K562 (cell line): ENCODE data around the gene SH2B2. TPM values are rescaled to one million over a fixed set of nuclear protein-coding genes. Genes with fewer than 3 reads are reported as not detected.
A peak's percentile ranks its signal among the peaks of the same experiment; 100 is the strongest.

Experiments
- ATAC-seq: fragments of 200-7000 bp; cut with Tn5 transposase; 3 replicates; pipeline ENCODE4 v1.9.1; 2020; ENCODE audit warnings: moderate library complexity
- BruUV-seq: library from RNA; stranded (reverse); fragments of 400-500 nt; replicated peaks from 2 replicates; lab custom pipeline; 2021; lab: Mats Ljungman, UMichigan
- CTCF ChIA-PET: fragments of 300-600 bp; formaldehyde crosslinking; extraction: SDS; loops from one replicate; lab custom pipeline; 2021; ENCODE audit warnings: low intra/inter-chr PET ratio; lab: Yijun Ruan, JAX
- POLR2A ChIA-PET: fragments of 300-600, 350-650 bp; sonication (Branson Sonifier 250); formaldehyde crosslinking; extraction: SDS; loops from one replicate; lab custom pipeline; 2021; ENCODE audit warnings: antibody characterized with exemption, inconsistent platforms; lab: Yijun Ruan, JAX
- DNase-seq, 4 experiments: peaks; one replicate each; pipeline versions ENCODE4 v3.0.0 to v3.0.0-alpha.2; 2011 to 2018; ENCODE audit warnings: low spot score in 3 of 4, mixed read lengths in 3 of 4; ENCODE audit errors: extremely low read depth in 1 of 4
- FAIRE-seq: peaks from 2 replicates; lab custom pipeline; 2011; peaks lifted over from hg19 to GRCh38; lab: Jason Lieb, UNC
- H2AFZ ChIP-seq: 2 replicates; pipeline ENCODE4 v1.6.0; 2011; ENCODE audit warnings: low read depth, low read length, control low read depth, inconsistent platforms
- H3K27ac ChIP-seq: fragments of 200-600 bp; 3 replicates; pipeline ENCODE4 v1.8.0; 2011; ENCODE audit warnings: low read depth, mild to moderate bottlenecking, control low read depth, inconsistent platforms, low read length, moderate library complexity, mixed read lengths; ENCODE audit errors: extremely low read depth
- H3K27me3 ChIP-seq, 2 experiments: fragments of 300-600 bp in 1 of 2; 2 replicates in 1 of 2; 3 replicates in 1 of 2; pipeline versions ENCODE4 v1.6.0 to v1.8.0; 2011; ENCODE audit warnings: inconsistent platforms in 2 of 2, low read length in 2 of 2, mild to moderate bottlenecking in 1 of 2, mixed read lengths in 1 of 2, moderate library complexity in 1 of 2; ENCODE audit not compliant: control insufficient read depth in 2 of 2, insufficient read depth in 2 of 2
- H3K36me3 ChIP-seq: fragments of 300-600 bp; 3 replicates; pipeline ENCODE4 v1.8.0; 2011; ENCODE audit warnings: mild to moderate bottlenecking, low read length, inconsistent platforms; ENCODE audit not compliant: control insufficient read depth, insufficient read depth
- H3K4me1 ChIP-seq, 2 experiments: fragments of 200-600 bp in 1 of 2; replicated peaks in 1 of 2; 2 replicates in 1 of 2; 3 replicates in 1 of 2; pipeline versions ENCODE4 v1.5.1 to v1.8.0; 2011; ENCODE audit warnings: inconsistent platforms in 2 of 2, low read length in 2 of 2, mild to moderate bottlenecking in 1 of 2, mixed read lengths in 1 of 2, moderate library complexity in 1 of 2; ENCODE audit not compliant: control insufficient read depth in 2 of 2, insufficient read depth in 2 of 2
- H3K4me2 ChIP-seq: 2 replicates; pipeline ENCODE4 v1.6.1; 2011; ENCODE audit warnings: low read length, control low read depth, inconsistent platforms, mixed read lengths; ENCODE audit not compliant: insufficient read depth
- H3K4me3 ChIP-seq: fragments of 200-600 bp; sonication (generic), shearing (Covaris generic); 2 replicates; pipeline ENCODE4 v1.5.1; 2016; ENCODE audit warnings: control low read depth, inconsistent platforms
- H3K79me2 ChIP-seq: fragments of 200-600 bp; 3 replicates; pipeline ENCODE4 v1.8.0; 2011; ENCODE audit warnings: low read length, inconsistent platforms; ENCODE audit not compliant: control insufficient read depth, insufficient read depth
- H3K9ac ChIP-seq, 2 experiments: 2 replicates each; pipeline versions ENCODE4 v1.6.0 to v1.6.1; 2011; ENCODE audit warnings: low read depth in 2 of 2, low read length in 2 of 2, control low read depth in 1 of 2, inconsistent platforms in 1 of 2, mild to moderate bottlenecking in 1 of 2, mixed read lengths in 1 of 2; ENCODE audit not compliant: insufficient read depth in 1 of 2
- H3K9me1 ChIP-seq: one replicate; pipeline ENCODE4 v1.6.0; 2011; ENCODE audit warnings: inconsistent platforms, mild to moderate bottlenecking, low read length, moderate library complexity; ENCODE audit not compliant: control insufficient read depth, insufficient read depth
- H3K9me3 ChIP-seq: replicated peaks from 2 replicates; pipeline ENCODE4 v1.5.1; 2011; ENCODE audit warnings: low read depth, low read length, inconsistent platforms; ENCODE audit not compliant: control insufficient read depth, insufficient read depth
- H4K20me1 ChIP-seq: replicated peaks from 2 replicates; pipeline ENCODE4 v1.6.1; 2011; ENCODE audit warnings: low read length, inconsistent platforms, mixed read lengths; ENCODE audit not compliant: control insufficient read depth, insufficient read depth
- ARID1B ChIP-seq: fragments of 450-650 bp; IDR thresholded peaks from 2 replicates; pipeline ENCODE4 v1.6.1; 2016; ENCODE audit warnings: antibody characterized with exemption, mild to moderate bottlenecking, inconsistent platforms
- ATF1 ChIP-seq, 2 experiments: fragments of 450-650 bp in 1 of 2; IDR thresholded peaks; 2 replicates each; pipeline ENCODE4 v1.6.1; 2016; ENCODE audit warnings: missing compliant biosample characterization in 1 of 2, missing genetic modification characterization in 1 of 2
- BDP1 ChIP-seq: IDR thresholded peaks from 3 replicates; pipeline ENCODE4 v1.6.1; 2011; ENCODE audit not compliant: insufficient read length, insufficient read depth
- CTCF ChIP-seq, 3 experiments: IDR thresholded peaks in 2 of 3; conservative IDR thresholded peaks in 1 of 3; 2 replicates each; pipeline ENCODE4 v1.5.1; 2011 to 2012; ENCODE audit warnings: low read length in 3 of 3, mild to moderate bottlenecking in 3 of 3, control low read depth in 2 of 3, improper control_type of control experiment in 1 of 3, inconsistent platforms in 1 of 3, low read depth in 1 of 3, mixed read lengths in 1 of 3, moderate library complexity in 1 of 3; ENCODE audit not compliant: insufficient read depth in 2 of 3
- JUN ChIP-seq, 2 experiments: sonication (generic) in 1 of 2; formaldehyde crosslinking in 1 of 2; IDR thresholded peaks; 2 replicates each; pipeline versions ENCODE4 v1.6.1 to v1.8.0; 2012 to 2022; ENCODE audit warnings: borderline replicate concordance in 2 of 2, mild to moderate bottlenecking in 2 of 2, improper control_type of control experiment in 1 of 2, low read depth in 1 of 2, low read length in 1 of 2, missing genetic modification reagents in 1 of 2
- NCOA1 ChIP-seq: fragments of 450-650 bp; IDR thresholded peaks from 2 replicates; pipeline ENCODE4 v1.6.1; 2016; ENCODE audit warnings: low read depth
- PHB2 ChIP-seq: fragments of 450-650 bp; IDR thresholded peaks from 2 replicates; pipeline ENCODE4 v1.6.1; 2017; ENCODE audit warnings: low read depth
- RAD51 ChIP-seq: fragments of 450-650 bp; IDR thresholded peaks from 2 replicates; pipeline ENCODE4 v1.7.1; 2016; ENCODE audit warnings: low read depth, mild to moderate bottlenecking, borderline replicate concordance
- RFX1 ChIP-seq: fragments of 450-650 bp; IDR thresholded peaks from 2 replicates; pipeline ENCODE4 v1.6.1; 2016; ENCODE audit warnings: mild to moderate bottlenecking, moderate library complexity
- SPI1 ChIP-seq: IDR thresholded peaks from 2 replicates; pipeline ENCODE4 v1.6.1; 2011; ENCODE audit warnings: low read depth, low read length, control low read depth, borderline replicate concordance
- TCFL5 ChIP-seq: fragments of 250-450 bp; sonication (Bioruptor Pico); conservative IDR thresholded peaks from 2 replicates; pipeline ENCODE4 v1.6.1; 2021; ENCODE audit warnings: mild to moderate bottlenecking, moderate library complexity, matching md5 sums
- ZNF75A ChIP-seq: fragments of 450-650 bp; formaldehyde crosslinking; IDR thresholded peaks from 2 replicates; pipeline ENCODE4 v1.4.0; 2020; ENCODE audit warnings: mild to moderate bottlenecking
- WGBS: fragments of 100-300 bp; shearing (Covaris generic); methylation state at CpG from one replicate; pipeline ENCODE4 v1.1.6; 2016; ENCODE audit warnings: low coverage, mixed read lengths; ENCODE audit not compliant: insufficient coverage; ENCODE audit errors: missing lambda C conversion rate; 5-methylcytosine and 5-hydroxymethylcytosine counted together
- in situ Hi-C: fragments of 300-500 bp; cut with MboI; formaldehyde crosslinking; loops from 4 replicates; pipeline ENCODE4 v1.15.0; 2018; ENCODE audit warnings: inconsistent platforms, mixed read lengths
- intact Hi-C: fragments of 100-400 bp; cut with micrococcal nuclease; formaldehyde crosslinking; loops from 2 replicates; pipeline ENCODE4 v1.14.2; 2022
- polyA plus RNA-seq, 8 experiments: library from polyadenylated mRNA; depleted of rRNA in 4 of 8; stranded (reverse) in 5 of 8; unstranded in 3 of 8; fragments of >200 nt; fragmentation: Nextera tagmentation in 2 of 8; fragmentation: Illumina TruSeq in 1 of 8; extraction: Ambion mirVana in 2 of 8; extraction: Trizol in 1 of 8; gene quantifications; 2 replicates each; pipeline versions ENCODE4 v1.2.1 to v1.2.3, GENCODE V29; 2011 to 2014; ENCODE audit warnings: inconsistent platforms in 1 of 8, missing spikeins in 1 of 8
- total RNA-seq, 7 experiments: library from RNA; depleted of rRNA in 6 of 7; stranded (reverse); fragments of >200 nt in 6 of 7; fragmentation: Illumina TruSeq in 2 of 7; extraction: Trizol in 2 of 7; gene quantifications; 2 replicates each; pipeline versions ENCODE4 v1.2.1 to v1.2.3, GENCODE V29; 2011 to 2021; ENCODE audit warnings: low replicate concordance in 1 of 7

SH2B2 gene
- total and polyA plus RNA-seq, 9 of the 15 experiments (the other 6 are each of a cell fraction or from before 2014, with no cell fraction given): 0.03 to 0.89 (median 0.07) TPM; not detected in 4

GRCh38 chr7:102287981-102288278 is 1.3 kb downstream of the SH2B2 start (continued):
- TF ChIP-seq JUN (IDR thresholded peaks at IDR 0.05; ENCODE audit: borderline replicate concordance, low read depth, low read length) (no peak), JUN (CRISPR knock-in tag; IDR thresholded peaks at IDR 0.05; ENCODE audit: borderline replicate concordance) (no peak), ARID1B (no peak), BDP1 (no peak), ATF1 (CRISPR knock-in tag; IDR thresholded peaks at IDR 0.05) (no peak), ATF1 (tag; IDR thresholded peaks at IDR 0.05) (no peak), RFX1 (no peak)

- no peak overlapping the region for H2AFZ ChIP-seq
- intact Hi-C loops (no loop called here), in situ Hi-C loops (loop anchor here (5.0 kb wide), 1 partner anchor 34 kb away; no protein-coding TSS in a partner anchor)
- no peak overlapping the region for H3K4me2 ChIP-seq
- H3K9ac ChIP-seq: no peak overlapping the region
- no peak overlapping the region for H3K27ac ChIP-seq
- peaks cover 10 to 50% of the 10 kb centered on the region in 2 experiments; a peak in 4 of 5 replicates for H3K4me1 ChIP-seq
- ATAC-seq (no peak), FAIRE-seq (peak; percentile 81), DNase-seq (peak in 1 of 4 experiments; percentile 41)
- POLR2A ChIA-PET: interaction anchor here (0.6 to 1.0 kb wide), 3 partner anchors 9 to 967 kb away, joined by 3 to 5 read pairs (median 3); partner anchors contain the start of gene IFT22
- no peaks in the 10 kb centered on the region for H3K9me3 ChIP-seq
- CTCF ChIA-PET: no interaction called here
- H4K20me1 ChIP-seq: peaks cover 36% of the 10 kb centered on the region
- peaks cover 22 to 56% of the 10 kb centered on the region in 2 experiments; a peak in 4 of 5 replicates for H3K27me3 ChIP-seq
- no TSS peak for BruUV-seq
- WGBS: 3% methylated on average over 10 of the region's 10 CpGs
- no peaks in the 10 kb centered on the region for H3K79me2 ChIP-seq
- no peaks in the 10 kb centered on the region for H3K9me1 ChIP-seq
- H3K4me3 ChIP-seq: no peak overlapping the region
- H3K36me3 ChIP-seq: no peaks in the 10 kb centered on the region
- TF ChIP-seq CTCF (IDR thresholded peaks at IDR 0.05 in 2 of 3, conservative IDR thresholded peaks at IDR 0.05 in 1 of 3; ENCODE audit: insufficient read depth in 2 of 3, low read depth in 1 of 3, low read length in 3 of 3): peak in 2 of 3 experiments; percentile 26 to 35; a peak in 1 of 6 replicates
- TF ChIP-seq SPI1: 0 out of 2 replicates have a peak, but pooled peaks have one; percentile 17
- TF ChIP-seq NCOA1: no peak
- no peak for TF ChIP-seq ZNF75A (CRISPR knock-in tag)
- no peak for TF ChIP-seq PHB2
- no peak for TF ChIP-seq RAD51
- no peak for TF ChIP-seq TCFL5
Measured at GRCh38 chr7:102288285-102288930, 1.7 kb downstream of the SH2B2 start.
